Activated T-cell treated with anti-CD3 and anti-CD28 coated beads, Interleukin-2, amount 50 U/mL, for 1 hour (primary cell): ENCODE measurements around the gene APBA3.
A peak's percentile ranks its signal among the peaks of the same experiment; 100 is the strongest.

Experiments used
- DNase-seq: peaks from one replicate; pipeline ENCODE4 v3.0.0-alpha.2; 2020

The APBA3 gene

GRCh38 chr19:3761382-3762129, at the start of gene APBA3:
APBA3 (minus strand) TSS chr19:3761692; CDS start chr19:3760264, 1,428 bp downstream.
- DNase-seq = peak; percentile 98

GRCh38 chr19:3810708-3811355, 49.3 kb upstream of the APBA3 start:
- no peak for DNase-seq

DNA sequence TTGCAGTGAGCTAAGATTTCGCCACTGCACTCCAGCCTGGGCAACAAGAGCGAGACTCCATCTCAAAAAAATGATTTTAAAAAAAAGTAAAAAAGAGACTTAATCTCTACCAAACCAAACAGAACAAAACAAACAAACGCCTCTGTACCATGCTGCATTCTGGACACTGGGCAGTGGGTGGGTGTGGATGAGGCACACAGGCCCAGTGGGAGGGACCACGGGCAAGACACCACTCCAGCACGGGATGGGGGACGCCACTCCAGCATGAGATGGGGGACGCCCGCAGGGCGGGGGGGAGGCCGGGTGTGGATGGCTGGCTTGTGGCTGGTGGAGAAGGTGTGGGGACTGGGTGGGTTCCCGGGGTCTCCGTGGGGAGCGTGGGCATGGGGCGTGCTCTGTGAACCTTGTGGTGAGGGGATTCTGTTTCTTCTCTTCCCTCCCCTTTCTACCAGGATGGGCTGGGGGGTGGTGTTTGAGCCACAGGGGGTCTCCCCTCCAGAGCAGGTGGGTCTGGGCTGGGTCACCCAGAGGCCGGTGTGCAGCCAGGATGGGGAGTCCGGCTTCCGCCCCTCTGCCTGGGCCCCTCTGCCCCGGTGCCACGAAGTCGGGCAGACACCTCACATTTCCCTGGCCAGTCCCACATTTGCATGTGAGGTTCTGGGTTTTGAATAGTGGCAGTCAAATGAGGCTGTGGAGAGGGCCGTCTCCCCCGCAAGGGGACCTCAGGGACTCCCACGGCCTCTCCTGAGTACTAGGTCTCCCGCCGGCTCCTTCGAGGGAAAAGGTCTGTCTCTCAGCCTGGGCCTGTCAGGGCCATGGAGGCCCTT, 48.6 kb upstream of the APBA3 start:
- DNase-seq = no peak

DNA sequence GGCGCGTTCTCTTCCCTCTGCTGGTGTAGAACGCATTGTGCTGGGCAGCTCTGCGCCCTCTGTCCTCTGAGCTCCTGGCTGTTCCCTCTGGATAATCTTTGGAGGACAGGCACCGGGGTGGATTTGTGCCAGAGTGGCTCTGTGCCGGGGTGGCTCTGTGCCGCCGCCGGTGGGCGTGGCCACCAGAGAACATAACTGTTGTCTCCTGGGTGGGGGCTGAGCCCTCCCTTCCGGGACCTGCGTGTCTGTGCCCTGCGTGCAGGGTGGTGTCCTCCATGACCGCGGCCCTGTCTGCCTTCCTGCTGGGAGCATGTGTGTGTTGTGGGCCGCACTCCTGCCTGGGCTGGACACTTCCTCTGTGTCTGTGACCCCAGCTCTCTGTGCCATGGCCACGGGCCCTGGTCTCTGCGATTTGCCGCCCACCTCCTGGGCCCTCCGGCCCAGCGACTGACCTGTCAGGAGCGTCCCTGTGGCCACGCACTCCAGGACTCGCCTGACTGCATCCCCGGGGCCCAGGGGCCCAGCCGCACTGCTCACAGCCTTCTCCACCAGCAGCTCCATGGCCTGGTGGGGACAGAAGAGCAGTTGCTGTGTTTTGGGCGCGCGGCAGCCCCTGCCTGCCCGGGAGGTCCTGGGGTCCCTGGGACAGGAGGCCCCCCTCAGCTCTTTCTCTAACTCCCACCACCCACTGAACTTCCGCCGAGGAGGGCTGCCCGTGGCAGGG, 47.1 kb upstream of the APBA3 start:
- DNase-seq = no peak

- DNase-seq = no peak
Measured at GRCh38 chr19:3807574-3808354, 46.3 kb upstream of the APBA3 start.

DNA sequence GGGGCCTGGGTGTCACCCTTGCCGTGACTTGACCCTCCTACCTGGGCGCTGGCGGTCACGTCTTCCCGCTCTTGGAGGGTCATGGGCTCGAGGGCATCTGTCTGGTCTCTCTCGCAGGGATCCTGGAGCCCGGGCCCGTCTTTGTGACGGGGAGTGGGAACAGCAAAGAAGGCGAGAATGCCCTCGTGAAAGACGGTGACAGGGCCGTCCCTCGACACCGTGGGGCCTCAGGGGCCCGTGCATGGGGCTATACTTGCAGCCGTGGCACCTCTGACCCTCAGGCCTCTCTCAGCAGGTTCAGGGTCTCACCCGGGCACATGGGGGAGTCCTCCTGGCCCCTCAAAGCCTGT, 45.6 kb upstream of the APBA3 start:
- DNase-seq = no peak

DNA sequence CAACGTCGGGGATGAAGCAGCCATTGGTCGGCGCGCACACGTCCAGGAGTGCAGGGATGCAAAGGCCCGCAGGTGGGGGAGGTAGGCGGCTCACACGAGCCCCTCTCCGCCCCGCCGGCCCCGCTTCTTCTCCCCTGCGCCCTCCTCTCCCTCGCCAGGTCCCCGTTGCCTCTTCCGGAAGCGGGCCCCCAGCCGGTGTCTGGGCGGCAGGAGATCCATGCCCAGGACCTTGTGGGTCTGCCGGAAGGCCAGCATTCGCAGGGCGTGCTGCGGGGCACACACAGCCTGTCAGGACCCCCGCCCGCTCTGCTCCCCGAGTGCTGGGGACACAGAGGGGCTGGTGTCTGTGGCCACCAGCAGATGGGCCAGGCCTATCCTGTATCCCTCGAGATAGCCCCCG, 44.4 kb upstream of the APBA3 start:
- no peak for DNase-seq

DNA sequence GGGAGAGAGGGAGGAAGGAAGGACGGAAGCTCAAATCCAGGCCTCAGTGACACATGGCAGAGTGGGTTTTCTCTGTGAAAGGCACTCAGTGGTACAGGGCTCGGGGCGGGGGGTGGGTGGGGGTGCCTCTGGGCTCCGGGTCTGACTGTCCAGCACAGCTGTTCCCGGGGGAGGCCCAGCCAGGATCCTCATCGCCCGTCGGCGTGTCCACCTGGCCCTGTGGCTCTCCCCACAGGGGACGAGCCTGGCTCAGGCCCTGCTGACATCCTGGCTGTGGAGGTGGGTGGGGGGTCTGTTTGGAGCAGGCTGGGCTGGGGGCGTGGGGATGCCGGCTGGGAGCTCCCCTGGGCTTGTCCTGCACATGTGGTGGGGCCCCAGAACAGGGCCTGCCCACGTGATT, 42.9 kb upstream of the APBA3 start:
- DNase-seq = no peak

- DNase-seq = no peak
Measured at GRCh38 chr19:3803986-3804385, 42.5 kb upstream of the APBA3 start.

- DNase-seq = no peak
Measured at GRCh38 chr19:3803114-3803888, 41.8 kb upstream of the APBA3 start.

- DNase-seq = peak; percentile 62
Measured at GRCh38 chr19:3801412-3802096, 40.1 kb upstream of the APBA3 start.

DNA sequence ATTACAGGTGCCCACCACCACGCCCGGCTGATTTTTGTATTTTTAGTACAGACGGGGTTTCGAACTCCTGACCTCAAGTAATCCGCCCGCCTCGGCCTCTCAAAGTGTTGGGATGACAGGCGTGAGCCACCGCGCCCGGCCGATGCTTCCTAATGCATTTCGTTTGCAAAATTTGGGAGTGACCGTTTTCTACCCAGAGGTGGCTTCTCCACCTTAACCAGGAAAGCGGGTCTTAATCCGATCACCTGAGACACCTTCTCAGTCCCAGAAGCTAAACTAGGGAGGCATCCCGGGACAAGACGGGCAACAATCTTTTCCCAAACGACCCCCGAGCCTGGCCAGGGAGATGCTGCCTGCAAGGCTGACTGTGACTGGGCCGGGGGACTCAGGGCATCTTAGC, 39.5 kb upstream of the APBA3 start:
- no peak for DNase-seq

DNA sequence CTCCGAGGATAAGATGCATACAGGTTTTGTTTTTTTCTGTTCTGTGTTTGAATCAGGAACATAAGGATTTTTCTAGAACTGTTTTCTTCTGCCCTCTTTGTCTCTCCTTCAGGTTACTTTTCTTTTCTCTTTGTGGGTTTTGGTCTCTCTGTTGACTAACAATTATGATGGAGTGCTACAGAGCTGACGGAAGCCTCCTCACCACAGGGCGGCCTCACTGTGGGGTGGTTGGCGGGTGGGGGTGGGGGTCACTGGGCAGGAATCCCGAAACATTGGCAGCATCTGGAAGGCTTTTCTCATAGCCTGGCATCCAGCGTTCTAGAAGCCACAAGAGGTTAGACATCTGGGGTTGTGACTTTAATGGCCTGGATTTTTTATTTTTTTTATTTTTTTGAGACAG, 36.6 kb upstream of the APBA3 start:
- no peak for DNase-seq

- DNase-seq = no peak
Measured at GRCh38 chr19:3796358-3796757, 34.9 kb upstream of the APBA3 start.

DNA sequence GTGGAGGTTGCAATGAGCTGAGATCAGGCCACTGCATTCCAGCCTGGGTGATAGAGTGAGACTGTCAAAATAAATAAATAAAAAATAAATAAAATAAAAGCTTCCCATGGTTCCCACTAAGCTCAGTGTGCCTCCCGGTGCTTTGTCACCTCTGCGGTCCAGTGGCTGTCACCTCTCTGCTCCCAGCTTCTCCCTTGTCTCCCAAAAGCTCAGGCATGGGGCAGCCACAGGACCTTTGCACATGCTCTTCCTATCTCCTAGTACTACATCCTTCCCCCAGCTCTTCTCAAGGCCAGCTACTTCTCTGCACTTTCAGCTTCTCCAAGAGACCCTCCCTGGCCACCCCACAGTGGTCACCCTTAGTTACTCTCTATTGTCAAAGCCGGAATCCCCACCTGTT, 32.3 kb upstream of the APBA3 start:
- DNase-seq = no peak

- no peak for DNase-seq
Measured at GRCh38 chr19:3792114-3792513, 30.6 kb upstream of the APBA3 start.

DNA sequence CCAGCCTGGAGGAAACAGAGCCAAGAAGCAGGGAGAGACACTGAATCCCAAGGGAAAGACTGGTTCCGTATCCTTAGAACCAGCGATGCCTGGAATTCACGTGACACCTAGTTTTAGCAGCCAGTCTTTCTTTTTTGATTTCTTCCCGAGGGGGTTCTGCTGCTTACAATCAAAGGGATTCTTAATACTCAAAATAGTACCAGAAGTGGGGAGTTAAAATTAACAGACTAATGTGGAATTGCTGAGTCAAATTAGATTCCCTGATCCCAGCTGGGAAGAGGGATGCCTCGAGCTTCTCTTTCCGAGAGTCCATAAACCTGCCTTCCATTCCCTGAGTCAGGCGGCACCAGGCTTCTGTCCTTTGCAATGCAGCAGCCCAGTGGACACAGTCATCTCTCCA, 29.4 kb upstream of the APBA3 start:
- DNase-seq = no peak

GRCh38 chr19:3790209-3790734, 28.8 kb upstream of the APBA3 start:
- no peak for DNase-seq

DNA sequence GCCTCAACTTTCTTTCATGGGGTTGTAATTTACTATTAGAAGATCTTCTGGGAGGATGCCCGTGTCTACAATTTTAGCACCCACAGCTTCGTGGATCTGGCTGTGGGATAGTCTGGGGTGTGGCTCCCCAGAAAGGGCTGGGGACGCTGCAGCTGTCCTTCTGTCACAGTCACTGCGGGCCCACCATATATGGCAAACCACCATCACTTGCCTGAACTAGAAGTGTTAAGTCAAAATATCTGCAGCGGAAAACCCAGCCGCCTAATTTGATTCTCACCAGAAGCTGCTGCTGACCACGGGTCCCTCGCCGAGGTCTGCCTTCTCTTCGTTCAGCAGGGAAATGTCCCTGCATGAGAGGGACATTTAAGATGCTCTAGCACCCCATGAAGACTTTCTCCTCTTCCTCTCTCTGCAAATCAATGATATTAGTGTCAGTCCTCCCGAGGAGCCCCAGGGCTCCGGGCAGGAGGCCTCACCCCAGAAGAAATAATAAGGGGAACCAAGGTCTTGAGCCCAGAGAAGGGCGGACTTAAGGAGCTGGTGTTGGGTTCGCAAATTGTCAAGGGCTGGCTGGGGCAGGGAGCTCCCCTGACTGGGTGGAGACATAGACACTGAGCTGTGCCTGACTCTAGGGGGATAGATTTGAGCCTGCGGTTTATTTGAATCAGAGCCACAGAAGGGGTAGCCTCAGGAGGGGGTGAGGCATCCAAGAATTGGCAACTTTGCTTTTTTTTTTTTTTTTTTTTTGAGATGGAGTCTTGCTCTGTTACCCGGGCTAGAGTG, 27.7 kb upstream of the APBA3 start:
- no peak for DNase-seq
